Stimulated activated CD8-positive, alpha-beta memory T cell treated with anti-CD3 and anti-CD28 coated beads, Interleukin-7, amount 100 ng/mL, for 24 hours (primary cell): Measurements from ENCODE around the gene FOXP1.
"Not testable (repeated sequence)": the region's sequence is repeated elsewhere in the genome, so short reads cannot be mapped to it uniquely, and the experiment has no call there.

ENCODE experiments used
- DNase-seq: peaks from one replicate; pipeline ENCODE4 v3.0.0-alpha.2; 2020; ENCODE audit warnings: low read depth

The FOXP1 gene

DNA sequence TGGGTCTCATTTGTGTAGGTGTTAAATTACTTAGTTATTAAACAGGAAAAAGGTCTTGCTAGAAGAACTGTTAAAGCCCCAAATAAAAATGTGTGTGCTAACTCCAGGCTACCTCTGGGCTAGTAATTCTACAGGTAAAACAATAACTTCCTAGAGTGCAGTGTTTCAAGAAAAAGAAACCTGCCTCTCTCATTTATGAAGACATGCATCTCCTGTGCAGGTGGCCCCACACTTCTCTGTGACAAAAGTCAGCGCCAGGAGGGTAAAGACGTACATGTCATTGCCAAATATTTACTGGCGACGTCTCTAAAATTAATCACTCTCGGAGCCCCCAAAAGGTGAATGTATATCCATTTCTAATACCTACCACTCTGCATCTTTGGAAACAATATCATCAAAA, 131.7 kb downstream of the FOXP1 start:
- no peak for DNase-seq

DNA sequence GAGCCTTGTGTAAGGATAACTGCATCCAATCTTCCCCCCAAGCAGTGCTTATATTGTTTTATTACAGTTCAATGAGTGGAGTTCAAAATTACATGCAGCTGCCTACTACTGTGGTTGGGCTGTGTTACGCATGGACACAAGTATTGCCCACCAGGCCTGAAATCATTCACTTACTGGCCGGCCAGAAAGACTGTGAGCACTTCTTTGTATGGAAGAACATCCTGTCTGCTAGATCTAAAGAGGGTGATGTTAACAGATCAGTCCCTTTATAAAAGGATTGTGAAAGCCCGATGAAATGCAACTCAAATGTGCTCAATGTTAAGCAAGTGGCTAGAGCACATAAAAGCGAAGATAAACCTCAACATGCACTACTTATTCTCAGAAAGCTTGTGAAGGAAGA, 132.5 kb downstream of the FOXP1 start:
- no peak for DNase-seq

GRCh38 chr3:71450162-71450561, 133.4 kb downstream of the FOXP1 start:
- no peak for DNase-seq

GRCh38 chr3:71447803-71448202, 135.7 kb downstream of the FOXP1 start:
- DNase-seq = no peak

DNA sequence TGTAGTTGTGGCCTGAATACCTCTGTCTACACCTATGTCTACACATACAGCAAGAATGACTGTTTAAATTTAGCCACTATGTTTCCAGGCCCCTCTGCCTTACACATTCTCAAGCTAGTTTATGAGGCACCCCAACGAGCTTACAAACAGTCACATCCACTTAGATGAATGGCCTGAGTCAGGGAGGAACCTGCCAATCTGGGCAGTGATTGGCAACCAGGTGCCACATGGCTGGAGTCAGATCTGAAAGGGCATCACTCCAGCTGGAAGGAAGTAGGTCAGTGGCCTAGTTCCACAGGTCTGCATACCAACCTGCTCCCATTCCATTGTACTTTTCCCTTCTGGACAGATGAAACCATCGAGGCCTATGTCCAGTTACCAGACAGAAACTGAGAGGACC, 136.3 kb downstream of the FOXP1 start:
- no peak for DNase-seq

- DNase-seq = no peak
Measured at GRCh38 chr3:71446734-71447133, 136.8 kb downstream of the FOXP1 start.

- no peak for DNase-seq
Measured at GRCh38 chr3:71446260-71446659, 137.3 kb downstream of the FOXP1 start.

DNA sequence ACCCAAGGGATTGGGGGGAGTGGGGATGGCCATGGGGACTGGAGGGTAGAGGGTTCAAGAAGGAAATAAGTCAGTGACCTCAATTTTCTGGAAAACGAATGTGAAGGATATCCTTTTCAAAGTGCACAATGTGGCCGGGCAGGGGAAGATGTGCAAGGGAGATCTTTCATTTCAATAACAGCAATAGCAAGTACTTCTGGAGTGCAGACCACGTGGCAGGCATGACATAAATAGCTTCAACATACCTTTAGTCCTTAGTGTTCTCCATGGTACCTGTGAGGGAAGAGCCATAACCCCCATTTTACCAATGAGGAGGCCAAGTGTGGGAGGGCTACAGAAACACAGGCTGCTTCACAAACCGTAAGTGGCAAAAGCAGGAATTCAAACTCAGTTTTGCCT, 138.7 kb downstream of the FOXP1 start:
- no peak for DNase-seq

GRCh38 chr3:71444028-71444860, 139.3 kb downstream of the FOXP1 start:
- no peak for DNase-seq

GRCh38 chr3:71443332-71443731, 140.2 kb downstream of the FOXP1 start:
- no peak for DNase-seq

DNA sequence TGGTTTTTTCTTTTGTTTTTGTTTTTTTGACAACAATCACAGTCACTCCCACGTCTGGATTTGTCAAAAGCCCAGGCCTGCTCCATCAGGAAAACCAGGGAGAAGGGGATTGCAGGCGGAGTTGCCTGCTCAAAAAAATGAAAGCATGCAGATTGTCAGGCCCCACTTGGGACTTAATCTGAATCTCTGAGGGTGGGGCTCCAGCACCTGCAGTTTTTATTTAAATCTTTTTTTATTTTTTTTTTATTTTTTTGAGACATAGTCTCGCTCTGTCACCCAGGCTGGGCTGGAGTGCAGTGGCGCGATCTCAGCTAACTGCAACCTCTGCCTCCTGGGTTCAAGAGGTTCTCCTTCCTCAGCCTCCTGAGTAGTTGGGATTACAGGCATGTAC, 140.9 kb downstream of the FOXP1 start:
- no peak for DNase-seq

GRCh38 chr3:71441925-71442651, 141.4 kb downstream of the FOXP1 start:
- no peak for DNase-seq

DNA sequence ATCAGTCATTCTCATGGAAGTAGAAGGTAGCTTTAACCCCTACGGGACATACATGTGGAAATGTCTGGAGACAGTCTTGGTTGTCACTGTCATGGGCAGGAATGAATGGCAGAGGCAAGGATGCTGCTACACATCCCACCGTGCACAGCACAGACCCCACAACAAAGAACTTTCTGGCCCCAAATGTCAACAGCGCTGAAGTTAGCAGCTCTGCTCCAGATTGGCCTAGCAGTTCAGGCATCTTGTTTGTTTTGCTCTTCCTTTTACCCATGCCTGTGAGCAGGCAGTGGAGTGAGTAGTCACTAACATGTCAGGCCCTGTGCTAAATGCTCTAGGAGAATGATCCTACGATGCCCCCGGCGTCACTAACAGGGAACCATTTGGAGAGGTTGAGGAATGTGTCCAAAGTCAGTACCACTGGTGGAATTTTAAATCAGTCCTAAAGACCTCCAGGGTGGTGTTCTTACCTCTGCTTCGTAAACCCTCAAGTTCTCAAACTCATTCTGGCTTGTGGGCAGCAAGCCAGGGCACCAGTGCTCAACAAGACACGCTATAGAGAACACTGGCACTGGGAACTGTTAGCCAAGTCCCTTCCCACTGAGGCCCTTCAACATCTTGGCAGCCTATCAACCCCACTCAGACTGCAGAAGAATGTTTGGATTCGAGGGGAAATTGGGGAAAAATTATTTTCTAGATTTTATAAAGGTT, 142.2 kb downstream of the FOXP1 start:
- no peak for DNase-seq

DNA sequence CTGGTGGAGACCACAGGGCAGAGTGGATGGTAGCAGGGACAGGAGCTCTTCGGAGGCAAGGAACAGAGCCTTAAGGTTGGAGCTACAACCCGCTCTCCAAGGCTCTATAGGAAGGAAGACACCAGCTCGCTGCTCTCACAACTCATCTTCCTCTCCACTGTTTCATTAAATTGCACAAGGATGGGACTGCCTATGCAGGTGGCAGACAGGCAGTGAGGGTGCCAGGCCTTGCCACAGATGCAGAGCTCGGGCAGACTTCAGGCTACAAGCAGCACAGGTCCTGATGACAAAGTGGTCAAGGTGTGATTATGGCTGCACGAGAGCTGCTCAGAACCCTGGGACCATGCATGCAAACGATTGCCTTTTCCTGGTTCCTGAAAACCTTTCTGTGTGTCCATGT, 144.6 kb downstream of the FOXP1 start:
- no peak for DNase-seq

- DNase-seq = no peak
Measured at GRCh38 chr3:71438071-71438685, 145.3 kb downstream of the FOXP1 start.

- no peak for DNase-seq
Measured at GRCh38 chr3:71436337-71436736, 147.2 kb downstream of the FOXP1 start.

- not testable (repeated sequence) for DNase-seq
Measured at GRCh38 chr3:71435836-71436235, 147.7 kb downstream of the FOXP1 start.

DNA sequence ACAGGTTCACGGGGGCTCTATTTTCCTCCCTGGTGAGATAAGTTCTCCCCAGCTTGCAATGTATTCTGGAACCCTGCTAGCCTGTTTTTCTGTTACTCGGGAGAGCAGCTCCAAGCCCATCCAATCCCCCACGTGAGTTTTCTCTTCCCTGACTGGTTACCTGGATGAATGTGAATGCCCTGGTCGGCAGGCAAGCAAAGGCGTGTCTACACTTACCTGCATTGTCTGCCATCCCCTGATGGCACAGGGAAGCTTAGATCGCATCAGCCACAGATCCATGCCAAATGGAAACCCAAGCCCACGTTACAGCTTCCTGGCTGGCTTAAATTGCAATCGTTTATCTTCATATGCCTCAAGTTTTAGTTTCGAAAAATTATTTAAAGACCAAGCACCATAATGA, 149.9 kb downstream of the FOXP1 start:
- no peak for DNase-seq

- no peak for DNase-seq
Measured at GRCh38 chr3:71432044-71432975, 151.2 kb downstream of the FOXP1 start.

GRCh38 chr3:71430941-71431552, 152.5 kb downstream of the FOXP1 start:
- DNase-seq = no peak

DNA sequence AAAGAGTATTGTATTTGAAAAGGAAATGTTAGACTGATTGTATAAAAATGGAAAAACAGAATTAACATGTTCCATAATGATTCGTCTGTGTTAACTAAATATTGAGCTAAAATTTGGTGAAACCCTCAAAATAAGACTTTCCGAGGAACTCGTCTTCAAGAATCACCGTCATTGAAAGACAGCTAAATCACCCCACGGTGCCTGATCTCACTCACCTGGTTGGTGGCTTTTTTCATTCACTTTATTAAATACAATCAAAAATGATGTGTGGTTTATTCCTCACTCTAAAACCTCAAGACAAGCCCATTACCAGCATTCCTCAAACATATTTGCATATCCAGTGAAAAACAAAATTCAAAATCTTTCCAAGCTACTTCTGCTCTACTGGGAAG, 153.9 kb downstream of the FOXP1 start:
- no peak for DNase-seq
